ENCODE data around the gene KDM8.
"Not testable (repeated sequence)": the region's sequence is repeated elsewhere in the genome, so short reads cannot be mapped to it uniquely, and the experiment has no call there.

KDM8 gene

GRCh38 chr16:27191352-27191924 is 11.9 kb upstream of the KDM8 start:
- DNase-seq (ENCODE audit: low read depth in 2 of 2): no peak

DNA sequence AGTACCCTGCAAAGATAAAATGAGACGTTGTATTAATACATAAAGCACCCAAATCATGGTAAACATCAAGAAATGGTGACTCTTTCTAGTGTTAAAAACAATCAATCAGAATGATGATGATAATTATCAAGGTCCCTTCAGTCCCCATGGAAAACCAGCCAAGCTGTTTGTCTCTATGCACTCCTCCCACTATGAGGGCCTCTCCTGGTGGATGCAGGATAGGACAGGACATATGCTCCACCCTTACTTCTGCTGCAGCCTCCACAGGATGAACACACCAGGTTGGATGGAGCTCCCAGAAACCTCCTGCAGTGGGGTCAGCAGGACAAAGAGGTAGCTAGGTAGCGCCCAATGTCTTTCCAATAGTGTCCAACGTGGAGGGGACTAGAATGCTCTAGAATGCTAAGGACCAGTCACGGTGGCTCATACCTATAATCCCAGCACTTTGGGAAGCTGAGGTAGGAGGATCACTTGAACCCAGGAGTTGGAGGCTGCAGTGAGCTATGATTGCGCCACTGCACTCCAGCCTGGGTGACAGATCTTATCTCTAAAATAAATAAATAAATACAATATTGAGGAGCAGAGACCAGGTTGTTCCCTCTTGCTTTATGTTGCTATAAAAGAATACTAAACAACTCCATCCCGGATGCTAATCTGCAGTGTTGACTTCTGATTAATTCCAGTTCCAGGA is 9.9 kb upstream of the KDM8 start:
- DNase-seq (ENCODE audit: low read depth in 2 of 2): no peak

DNA sequence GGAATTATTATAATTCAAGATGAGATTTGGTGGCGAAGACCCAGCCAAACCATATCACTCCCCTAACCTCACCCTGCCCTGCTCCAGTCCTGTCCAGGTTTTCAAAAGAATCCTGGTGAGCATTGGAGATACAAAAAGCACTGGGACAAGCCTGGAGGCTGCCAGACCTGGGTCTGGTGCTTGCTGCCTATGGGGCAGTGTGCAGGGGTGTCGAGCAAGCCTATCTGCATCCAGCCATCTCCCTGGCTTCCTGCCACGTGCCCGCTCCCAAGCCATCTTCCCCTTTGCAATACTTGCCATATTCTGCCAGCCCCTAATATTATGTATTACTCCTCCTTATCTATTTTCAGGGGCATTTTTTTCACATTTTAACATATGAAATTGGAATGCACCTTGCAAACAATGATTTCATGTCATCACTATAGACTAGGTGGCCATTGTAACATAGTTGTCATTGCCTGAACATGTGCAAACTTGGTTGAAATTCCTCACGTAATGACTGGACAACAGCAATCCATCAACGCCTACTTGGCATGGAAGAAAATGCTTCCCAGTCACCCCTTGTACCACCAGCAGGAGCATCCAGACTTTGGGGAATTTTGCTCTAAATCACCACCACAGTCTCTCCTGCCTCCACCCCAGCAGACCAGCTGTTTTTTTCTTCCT is 8.1 kb upstream of the KDM8 start:
- no peak for DNase-seq (ENCODE audit: low read depth in 2 of 2)

- DNase-seq (ENCODE audit: low read depth in 2 of 2): no peak
Measured at GRCh38 chr16:27195941-27196595, 7.3 kb upstream of the KDM8 start.

DNA sequence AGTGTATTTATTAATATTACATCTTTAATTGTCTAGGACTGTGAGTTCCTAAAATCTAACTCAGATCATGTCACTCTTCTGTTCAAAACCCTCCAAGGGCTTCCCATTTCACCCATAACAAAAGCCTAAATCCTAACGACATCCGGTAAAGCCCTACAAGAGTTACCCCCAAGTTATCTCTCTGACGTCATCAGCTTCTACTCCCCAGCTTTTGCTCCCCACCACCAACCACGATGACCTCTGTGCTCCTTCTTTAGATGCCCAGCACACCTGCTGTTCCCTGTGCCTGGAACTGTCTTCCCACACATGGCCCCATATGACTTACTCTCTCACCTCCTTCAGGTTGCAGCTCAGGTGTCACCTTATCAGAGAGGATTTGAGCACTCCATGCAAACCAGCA is 6.3 kb upstream of the KDM8 start:
- DNase-seq (ENCODE audit: low read depth in 2 of 2): no peak

- DNase-seq (ENCODE audit: low read depth in 2 of 2): no peak
Measured at GRCh38 chr16:27198451-27199234, 4.7 kb upstream of the KDM8 start.

DNA sequence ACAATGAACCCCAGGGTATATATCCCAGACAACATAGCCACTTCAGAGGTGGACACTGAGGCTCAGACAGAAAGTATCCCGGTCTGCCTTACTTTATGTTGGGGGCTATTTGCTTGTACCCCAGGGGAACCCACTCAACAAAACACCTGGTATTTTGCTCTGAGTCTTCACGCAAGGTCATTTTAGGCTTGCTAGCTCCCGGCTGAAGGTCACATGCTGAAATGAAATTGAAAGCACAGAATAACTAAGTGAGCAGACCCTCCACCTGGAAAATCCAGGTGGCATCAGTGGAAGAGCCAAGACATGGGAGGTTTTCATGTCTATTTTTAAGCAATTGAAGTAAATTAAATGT is 4.1 kb upstream of the KDM8 start:
- no peak for DNase-seq (ENCODE audit: low read depth in 2 of 2)

DNA sequence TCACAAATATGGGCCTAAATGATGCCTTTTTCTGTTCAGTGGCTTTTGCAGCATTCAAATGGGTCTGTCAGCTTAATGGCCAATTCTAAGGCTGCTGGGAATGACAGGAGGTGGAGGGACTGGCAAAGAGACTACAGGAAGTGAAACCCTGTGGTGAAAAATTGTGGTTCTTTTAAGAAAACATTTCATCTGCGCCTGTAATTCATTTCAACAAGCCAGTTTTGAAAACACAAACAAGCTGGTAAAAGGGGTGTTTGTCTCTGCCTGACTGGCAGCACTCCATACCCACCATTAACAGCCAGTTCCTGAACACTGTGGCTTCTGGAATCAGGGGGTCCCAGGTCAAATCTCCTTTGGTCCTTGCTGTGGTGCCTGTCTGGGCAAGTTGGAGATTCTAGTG is 3.6 kb upstream of the KDM8 start:
- DNase-seq (ENCODE audit: low read depth in 2 of 2): no peak

DNA sequence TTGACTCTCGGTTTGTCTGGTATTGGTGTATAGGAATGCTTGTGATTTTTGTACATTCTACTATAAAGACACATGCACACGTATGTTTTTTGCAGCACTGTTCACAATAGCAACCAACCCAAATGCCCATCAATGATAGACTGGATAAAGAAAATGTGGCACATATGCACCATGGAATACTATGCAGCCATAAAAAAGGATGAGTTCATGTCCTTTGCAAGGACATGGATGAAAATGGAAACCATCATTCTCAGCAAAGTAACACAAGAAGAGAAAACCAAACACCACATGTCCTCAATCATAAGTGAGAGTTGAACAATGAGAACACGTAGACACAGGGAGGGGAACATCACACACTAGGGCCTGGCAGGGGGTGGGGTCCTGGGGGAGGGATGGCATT is 2.4 kb upstream of the KDM8 start:
- not testable (repeated sequence) for DNase-seq (ENCODE audit: low read depth in 2 of 2)

DNA sequence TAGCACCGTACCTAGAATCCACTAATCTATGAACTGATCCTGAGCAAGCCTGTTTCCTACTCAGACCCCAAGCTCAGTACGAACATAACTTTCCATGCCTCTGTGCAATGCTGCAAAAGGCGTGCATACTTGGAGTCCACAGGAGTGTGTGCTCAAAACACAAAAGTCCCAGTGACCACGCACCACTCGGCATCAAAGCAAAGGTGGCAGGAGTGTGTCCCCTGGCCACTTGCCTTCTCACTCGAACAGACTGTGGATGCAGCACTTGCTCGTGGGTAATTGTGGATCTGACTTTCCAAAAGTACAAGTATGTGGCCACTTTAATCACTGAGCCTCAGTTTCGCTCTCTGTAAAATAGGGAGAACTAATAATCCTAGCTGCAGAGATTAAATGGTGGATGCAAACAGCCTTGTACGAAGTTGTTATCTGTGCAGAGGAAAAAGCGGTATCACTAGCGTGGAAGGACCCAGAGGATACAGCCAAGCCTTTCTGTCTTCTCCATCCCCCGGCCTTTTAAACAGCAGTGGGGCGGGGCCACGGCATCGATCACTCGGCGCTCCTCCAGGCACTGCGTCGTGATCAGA is 311 bp upstream of the KDM8 start:
- peak; percentile 81 to 86 for DNase-seq (ENCODE audit: low read depth in 2 of 2)

GRCh38 chr16:27204312-27204915 is 1.1 kb downstream of the KDM8 start:
- no peak for DNase-seq (ENCODE audit: low read depth in 2 of 2)

- no peak for DNase-seq (ENCODE audit: low read depth in 2 of 2)
Measured at GRCh38 chr16:27205423-27206065, 2.2 kb downstream of the KDM8 start.

DNA sequence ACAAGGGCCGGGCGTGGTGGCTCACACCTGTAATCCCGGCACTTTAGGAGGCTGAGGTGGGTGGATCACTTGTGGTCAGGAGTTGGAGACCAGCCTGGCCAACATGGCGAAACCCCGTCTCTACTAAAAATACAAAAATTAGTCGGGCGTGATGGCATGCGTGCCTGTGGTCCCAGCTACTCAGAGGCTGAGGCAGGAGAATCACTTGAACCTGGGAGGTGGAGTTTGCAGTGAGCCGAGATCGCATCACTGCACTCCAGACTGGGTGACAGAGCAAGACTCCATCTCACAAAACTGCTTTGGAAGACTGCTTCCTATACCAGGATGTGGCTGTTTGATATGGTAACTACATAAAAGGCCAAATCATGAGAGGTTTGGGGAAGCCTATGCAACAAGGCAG is 3.8 kb downstream of the KDM8 start:
- DNase-seq (ENCODE audit: low read depth in 2 of 2): not testable (repeated sequence)

DNA sequence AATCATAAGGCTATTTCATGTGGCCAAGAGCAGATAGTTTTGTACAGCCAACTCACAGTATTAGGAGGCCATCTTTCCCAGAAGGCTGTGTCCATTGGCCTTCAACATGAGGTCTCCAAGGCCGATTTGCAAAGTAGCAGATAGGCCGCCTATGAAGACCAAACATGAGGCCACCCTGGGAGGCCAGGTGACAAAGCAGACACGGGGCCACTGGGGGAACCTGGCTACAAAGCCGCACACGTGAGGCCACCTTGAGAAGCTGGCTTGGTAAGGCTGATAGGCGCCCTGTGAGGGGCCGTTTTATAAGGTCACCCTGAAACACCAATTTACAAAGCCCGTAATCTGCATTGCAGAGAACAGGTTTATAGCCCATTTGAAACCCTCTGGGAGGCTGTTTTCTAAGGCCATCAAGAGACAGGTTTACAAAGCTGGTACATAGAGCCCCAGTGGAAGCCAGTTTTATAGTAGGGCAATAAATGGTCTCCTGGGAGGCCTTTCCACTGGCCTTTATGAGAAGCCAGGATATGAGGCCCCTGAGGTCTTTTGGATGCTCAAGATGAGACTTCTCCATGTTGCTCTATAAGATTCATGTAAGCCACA is 4.9 kb downstream of the KDM8 start:
- DNase-seq (ENCODE audit: low read depth in 2 of 2): no peak

DNA sequence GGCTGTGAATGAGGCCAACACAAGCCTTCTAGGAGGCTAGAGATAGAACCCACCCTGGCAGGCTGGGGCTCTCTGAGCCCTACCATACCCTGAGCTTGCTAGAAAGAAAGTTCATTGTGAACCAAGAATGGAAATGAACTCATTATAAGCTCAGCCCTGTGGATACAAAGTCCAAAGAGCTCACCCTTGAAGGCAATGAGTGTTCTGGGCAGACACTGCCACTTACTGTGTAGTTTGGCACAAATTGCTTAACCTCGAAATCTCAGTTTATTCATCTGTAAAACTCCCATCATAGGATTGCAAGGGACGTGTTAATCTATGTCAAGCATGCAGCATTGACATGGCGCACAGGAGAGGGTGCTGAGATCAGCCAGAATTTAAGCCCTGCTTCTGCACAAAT is 5.5 kb downstream of the KDM8 start:
- no peak for DNase-seq (ENCODE audit: low read depth in 2 of 2)

- no peak for DNase-seq (ENCODE audit: low read depth in 2 of 2)
Measured at GRCh38 chr16:27209591-27209990, 6.3 kb downstream of the KDM8 start.

DNA sequence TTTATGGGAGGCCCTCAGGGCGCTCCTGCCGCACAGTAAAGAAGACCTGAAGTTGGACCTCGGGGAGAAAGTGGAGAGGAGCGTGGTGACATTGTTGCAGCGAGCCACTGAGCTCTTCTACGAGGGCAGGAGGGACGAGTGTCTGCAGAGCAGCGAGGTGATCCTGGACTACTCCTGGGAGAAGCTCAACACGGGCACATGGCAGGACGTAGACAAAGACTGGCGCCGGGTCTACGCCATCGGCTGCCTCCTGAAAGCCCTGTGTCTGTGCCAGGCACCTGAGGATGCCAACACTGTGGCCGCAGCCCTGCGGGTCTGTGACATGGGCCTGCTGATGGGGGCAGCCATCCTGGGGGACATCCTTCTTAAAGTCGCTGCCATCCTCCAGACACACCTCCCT is 6.8 kb downstream of the KDM8 start:
- DNase-seq (ENCODE audit: low read depth in 2 of 2): no peak

GRCh38 chr16:27211026-27211425 is 7.7 kb downstream of the KDM8 start:
- no peak for DNase-seq (ENCODE audit: low read depth in 2 of 2)

DNA sequence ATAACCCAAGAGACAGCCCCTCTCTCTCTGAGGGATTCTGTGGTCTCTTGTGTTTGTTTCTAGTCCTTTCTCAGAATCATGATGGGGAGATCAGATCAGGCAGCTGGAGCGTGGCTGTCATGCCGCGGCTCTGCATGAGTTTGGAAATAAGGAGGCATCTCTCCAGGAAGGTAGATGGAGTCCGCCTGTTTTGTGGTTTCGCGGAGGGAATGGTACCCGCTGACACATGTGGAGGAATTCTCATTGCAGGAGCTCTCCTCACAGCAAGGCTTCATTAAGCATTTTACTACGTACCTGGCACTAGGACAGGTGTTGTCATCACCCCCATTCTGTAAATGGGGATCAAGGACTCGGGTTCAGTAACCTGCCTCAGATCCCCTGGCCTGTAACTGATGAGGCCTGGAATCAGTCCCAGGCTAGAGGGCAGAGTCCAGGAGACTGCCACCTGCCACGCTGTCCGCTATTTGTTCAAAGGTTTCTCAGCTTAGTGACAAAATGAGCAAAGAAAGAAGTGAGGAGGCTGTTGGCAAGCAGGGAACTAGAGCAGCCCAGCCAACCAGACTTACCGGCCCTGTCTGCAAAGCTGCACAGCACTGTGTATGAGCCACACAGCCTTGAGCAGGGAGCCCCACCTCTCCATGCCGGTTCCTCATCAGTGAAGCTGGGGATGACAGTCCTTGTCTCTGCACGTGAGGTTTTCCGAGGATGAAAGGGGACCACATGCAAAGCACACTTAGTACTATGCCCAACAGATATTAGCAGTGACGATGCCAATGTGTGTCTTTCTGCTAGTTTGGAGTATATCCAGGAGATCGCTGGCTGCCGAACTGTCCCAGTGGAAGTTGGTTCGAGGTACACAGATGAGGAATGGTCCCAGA is 11.0 kb downstream of the KDM8 start:
- DNase-seq (ENCODE audit: low read depth in 2 of 2): no peak

Data from stimulated activated CD4-positive, alpha-beta T cell treated with anti-CD3 and anti-CD28 coated beads, Interleukin-15, amount 100 ng/mL, for 48 hours (primary cell).